HepG2 (cell line): ENCODE results near the gene DND1. TPM values are rescaled to one million over a fixed set of nuclear protein-coding genes. Genes with fewer than 3 reads are reported as not detected.
A peak's percentile ranks its signal among the peaks of the same experiment; 100 is the strongest.

ENCODE experiments used
- ARID3A ChIP-seq: IDR thresholded peaks from 2 replicates; pipeline ENCODE4 v1.6.1; 2012; ENCODE audit warnings: low read depth, low read length, improper control_type of control experiment
- ELF3 ChIP-seq: IDR thresholded peaks from 2 replicates; pipeline ENCODE4 v1.6.1; 2016; ENCODE audit warnings: missing genetic modification reagents, missing compliant biosample characterization
- FOXC1 ChIP-seq: sonication (generic); formaldehyde crosslinking; IDR thresholded peaks from 2 replicates; pipeline ENCODE4 v1.8.0; 2022; ENCODE audit warnings: mild to moderate bottlenecking, missing genetic modification reagents, borderline replicate concordance
- HMG20B ChIP-seq: conservative IDR thresholded peaks from 2 replicates; pipeline ENCODE4 v1.6.1; 2016; ENCODE audit warnings: missing genetic modification reagents, missing compliant biosample characterization
- HNF4A ChIP-seq: sonication (generic); formaldehyde crosslinking; IDR thresholded peaks from 2 replicates; pipeline ENCODE4 v1.4.0; 2020; ENCODE audit warnings: missing genetic modification reagents
- HNF4G ChIP-seq, 2 experiments: sonication (generic) in 1 of 2; formaldehyde crosslinking in 1 of 2; IDR thresholded peaks; 2 replicates each; pipeline versions ENCODE4 v1.4.0 to v1.6.1; 2011 to 2020; ENCODE audit warnings: borderline replicate concordance in 2 of 2, low read depth in 2 of 2, mild to moderate bottlenecking in 2 of 2, low read length in 1 of 2, missing genetic modification reagents in 1 of 2, moderate library complexity in 1 of 2
- NR2F6 ChIP-seq, 2 experiments: IDR thresholded peaks; 2 replicates each; pipeline ENCODE4 v1.6.1; 2016; ENCODE audit warnings: antibody characterized with exemption in 1 of 2, mild to moderate bottlenecking in 1 of 2
- SALL1 ChIP-seq: sonication (generic); formaldehyde crosslinking; IDR thresholded peaks from 2 replicates; pipeline ENCODE4 v1.8.0; 2022; ENCODE audit warnings: mild to moderate bottlenecking, missing genetic modification reagents
- SOX13 ChIP-seq, 3 experiments: fragments of 450-650 bp in 1 of 3; sonication (generic) in 1 of 3; formaldehyde crosslinking in 1 of 3; IDR thresholded peaks in 2 of 3; conservative IDR thresholded peaks in 1 of 3; 2 replicates each; pipeline versions ENCODE4 v1.5.0 to v1.6.1; 2016 to 2020; ENCODE audit warnings: antibody characterized with exemption in 1 of 3, mild to moderate bottlenecking in 1 of 3, missing compliant biosample characterization in 1 of 3, missing genetic modification reagents in 1 of 3, moderate library complexity in 1 of 3
- SP140L ChIP-seq: sonication (generic); formaldehyde crosslinking; IDR thresholded peaks from 2 replicates; pipeline ENCODE4 v1.4.0; 2020; ENCODE audit warnings: missing genetic modification reagents, borderline replicate concordance
- SP5 ChIP-seq: IDR thresholded peaks from 2 replicates; pipeline ENCODE4 v1.6.1; 2016; ENCODE audit warnings: low read depth, borderline replicate concordance
- THRA ChIP-seq: sonication (generic); formaldehyde crosslinking; IDR thresholded peaks from 2 replicates; pipeline ENCODE4 v1.4.0; 2020; ENCODE audit warnings: missing genetic modification reagents, borderline replicate concordance
- UBTF ChIP-seq: sonication (generic); formaldehyde crosslinking; IDR thresholded peaks from 2 replicates; pipeline ENCODE4 v1.4.0; 2020; ENCODE audit warnings: mild to moderate bottlenecking, missing genetic modification reagents
- ZBTB2 ChIP-seq: sonication (generic); formaldehyde crosslinking; IDR thresholded peaks from 2 replicates; pipeline ENCODE4 v1.8.0; 2022; ENCODE audit warnings: low read depth, missing genetic modification reagents
- ZNF574 ChIP-seq: sonication (generic); formaldehyde crosslinking; IDR thresholded peaks from 2 replicates; pipeline ENCODE4 v1.4.0; 2020; ENCODE audit warnings: missing genetic modification reagents
- polyA plus RNA-seq, 8 experiments: library from polyadenylated mRNA; depleted of rRNA in 3 of 8; stranded (reverse) in 7 of 8; unstranded in 1 of 8; fragments of >200 nt; fragmentation: Illumina TruSeq in 4 of 8; extraction: Trizol in 4 of 8; gene quantifications; 2 replicates each; pipeline versions ENCODE4 v1.2.1 to v1.2.3, GENCODE V29; 2011 to 2016; ENCODE audit warnings: low read depth in 4 of 8, missing spikeins in 1 of 8, mixed read lengths in 1 of 8; ENCODE audit not compliant: insufficient read depth in 1 of 8
- total RNA-seq, 5 experiments: library from RNA; depleted of rRNA; stranded (reverse); fragments of >200 nt; fragmentation: Illumina TruSeq; extraction: Trizol; gene quantifications; 2 replicates each; pipeline ENCODE4 v1.2.3, GENCODE V29; 2016; ENCODE audit warnings: low read depth in 1 of 5

DND1 gene
- total and polyA plus RNA-seq, 2 of the 13 experiments (the other 11 are each of a cell fraction or from before 2014, with no cell fraction given), result 0.48 to 0.55 TPM

GRCh38 chr5:140635291-140636257 is 37.8 kb downstream of the DND1 start (continued):
- TF ChIP-seq SOX13 (IDR thresholded peaks at IDR 0.05), result no peak
- peak in 1 of 2 experiments; percentile 24; a peak in 2 of 4 replicates for TF ChIP-seq SOX13 (CRISPR knock-in tag; conservative IDR thresholded peaks at IDR 0.05 in 1 of 2, IDR thresholded peaks at IDR 0.05 in 1 of 2)
- TF ChIP-seq NR2F6 (IDR thresholded peaks at IDR 0.05), result 0 out of 2 replicates have a peak, but pooled peaks have one; percentile 30
- TF ChIP-seq NR2F6 (CRISPR knock-in tag; IDR thresholded peaks at IDR 0.05), result no peak
- TF ChIP-seq HNF4G (IDR thresholded peaks at IDR 0.05; ENCODE audit: borderline replicate concordance, low read depth, low read length), result peak; percentile 76
- no peak for TF ChIP-seq HNF4G (CRISPR knock-in tag; IDR thresholded peaks at IDR 0.05; ENCODE audit: borderline replicate concordance, low read depth)
- peak; percentile 25; the same call in 1 of the 2 replicates for TF ChIP-seq ZNF574 (CRISPR knock-in tag)
- TF ChIP-seq ELF3 (CRISPR knock-in tag), result no peak
- peak; percentile 83 for TF ChIP-seq HNF4A (CRISPR knock-in tag)
- 0 out of 2 replicates have a peak, but pooled peaks have one; percentile 18 for TF ChIP-seq UBTF (CRISPR knock-in tag)
- TF ChIP-seq SALL1, result 0 out of 2 replicates have a peak, but pooled peaks have one; percentile 9
- no peak for TF ChIP-seq ZBTB2 (CRISPR knock-in tag)
- no peak for TF ChIP-seq SP140L (CRISPR knock-in tag)
- TF ChIP-seq SP5 (CRISPR knock-in tag), result peak; percentile 76
- 0 out of 2 replicates have a peak, but pooled peaks have one; percentile 6 for TF ChIP-seq ARID3A
- peak; percentile 13; the same call in 1 of the 2 replicates for TF ChIP-seq THRA (CRISPR knock-in tag)
- no peak for TF ChIP-seq HMG20B (CRISPR knock-in tag)
- 0 out of 2 replicates have a peak, but pooled peaks have one; percentile 27 for TF ChIP-seq FOXC1 (CRISPR knock-in tag)
